Measurements from ENCODE around the gene KDM4B.

Gene KDM4B

DNA sequence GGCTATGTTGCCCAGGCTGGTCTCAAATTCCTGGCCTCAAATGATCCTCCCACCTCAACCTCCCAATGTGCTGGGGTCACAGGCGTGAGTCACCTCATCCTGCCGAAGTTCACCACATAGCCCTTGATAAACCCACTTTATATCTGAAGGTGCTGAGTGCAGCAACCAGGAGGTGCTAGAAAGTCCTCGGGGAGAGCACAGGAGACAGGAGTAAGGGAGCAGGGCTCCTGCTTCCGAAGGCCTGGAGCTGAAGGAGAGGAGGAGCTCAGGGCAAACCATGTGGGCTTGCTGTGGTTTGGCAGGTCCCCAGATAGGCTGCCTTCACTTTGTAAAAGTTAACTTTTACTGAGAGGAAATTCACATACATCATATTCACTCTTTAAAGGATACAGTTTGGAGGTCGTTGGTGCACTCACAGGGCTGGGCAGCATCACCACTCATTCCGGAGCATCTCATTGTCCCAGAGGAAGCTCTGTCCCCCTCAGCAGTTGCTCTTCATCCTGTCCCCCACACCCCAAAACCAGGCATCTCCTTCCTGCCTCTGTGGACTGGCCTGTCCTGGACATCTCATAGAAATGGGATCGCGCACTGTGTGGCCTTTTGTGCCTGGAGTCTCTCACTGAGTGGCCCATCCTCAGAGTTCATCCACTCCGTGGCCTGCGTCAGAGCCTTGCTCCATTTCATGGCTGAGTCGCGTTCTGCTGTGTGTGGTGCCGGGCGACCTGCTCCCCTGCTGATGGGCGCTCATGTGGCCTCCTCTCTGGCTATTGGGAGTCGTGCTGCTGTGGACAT, 49.5 kb downstream of the KDM4B start:
- CTCF ChIA-PET, result no interaction called here
- POLR2A ChIA-PET, result no interaction called here
- TF ChIP-seq TARDBP (IDR thresholded peaks at IDR 0.05) (no peak), BHLHE40 (IDR thresholded peaks at IDR 0.05; ENCODE audit: borderline replicate concordance) (no peak), ELF4 (IDR thresholded peaks at IDR 0.05) (no peak), FOXA1 (IDR thresholded peaks at IDR 0.05) (no peak), ARNT (IDR thresholded peaks at IDR 0.05) (no peak), NFRKB (IDR thresholded peaks at IDR 0.05) (no peak), FOXM1 (IDR thresholded peaks at IDR 0.05; ENCODE audit: borderline replicate concordance) (no peak)
- TF ChIP-seq, protein P1, sequence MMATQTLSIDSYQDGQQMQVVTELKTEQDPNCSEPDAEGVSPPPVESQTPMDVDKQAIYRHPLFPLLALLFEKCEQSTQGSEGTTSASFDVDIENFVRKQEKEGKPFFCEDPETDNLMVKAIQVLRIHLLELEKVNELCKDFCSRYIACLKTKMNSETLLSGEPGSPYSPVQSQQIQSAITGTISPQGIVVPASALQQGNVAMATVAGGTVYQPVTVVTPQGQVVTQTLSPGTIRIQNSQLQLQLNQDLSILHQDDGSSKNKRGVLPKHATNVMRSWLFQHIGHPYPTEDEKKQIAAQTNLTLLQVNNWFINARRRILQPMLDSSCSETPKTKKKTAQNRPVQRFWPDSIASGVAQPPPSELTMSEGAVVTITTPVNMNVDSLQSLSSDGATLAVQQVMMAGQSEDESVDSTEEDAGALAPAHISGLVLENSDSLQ (IDR thresholded peaks at IDR 0.05), result no peak

DNA sequence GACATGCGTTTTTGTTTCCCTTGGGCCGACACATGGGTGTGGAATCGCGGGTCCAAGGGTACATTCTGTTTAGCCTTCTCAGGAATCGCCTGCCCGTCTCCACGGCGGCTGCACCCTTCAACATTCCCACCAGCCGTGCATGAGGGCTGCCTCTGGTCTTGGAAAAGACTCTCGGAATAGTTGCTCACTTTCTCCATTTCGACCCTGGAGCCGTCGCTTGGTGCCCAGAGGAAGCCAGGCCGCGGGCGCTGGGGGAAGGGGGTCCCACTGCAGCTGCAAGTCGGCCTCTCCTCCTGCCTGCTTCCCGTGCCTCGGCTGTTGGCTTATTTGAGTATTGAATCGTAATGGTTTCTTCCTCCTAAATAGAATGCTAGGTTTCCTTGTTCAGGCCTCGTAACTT, 51.5 kb downstream of the KDM4B start:
- no peak for TF ChIP-seq SUZ12 (IDR thresholded peaks at IDR 0.05)
- TF ChIP-seq ARNT (IDR thresholded peaks at IDR 0.05), result no peak
- no peak for TF ChIP-seq L3MBTL2 (conservative IDR thresholded peaks at IDR 0.05)
- TF ChIP-seq CTBP1 (IDR thresholded peaks at IDR 0.05; ENCODE audit: borderline replicate concordance), result no peak
- TF ChIP-seq FOXK2 (IDR thresholded peaks at IDR 0.05), result no peak
- DNase-seq (ENCODE audit: extremely low spot score), result no peak
- ChIA-PET POLR2A (no interaction called here), CTCF (interaction anchor here (0.7 kb wide), 1 partner anchor 19 kb away, joined by 3 read pairs; no protein-coding TSS in a partner anchor)

More for the DNA sequence above, 49.5 kb downstream of the KDM4B start:
- DNase-seq (ENCODE audit: extremely low spot score), result no peak

DNA sequence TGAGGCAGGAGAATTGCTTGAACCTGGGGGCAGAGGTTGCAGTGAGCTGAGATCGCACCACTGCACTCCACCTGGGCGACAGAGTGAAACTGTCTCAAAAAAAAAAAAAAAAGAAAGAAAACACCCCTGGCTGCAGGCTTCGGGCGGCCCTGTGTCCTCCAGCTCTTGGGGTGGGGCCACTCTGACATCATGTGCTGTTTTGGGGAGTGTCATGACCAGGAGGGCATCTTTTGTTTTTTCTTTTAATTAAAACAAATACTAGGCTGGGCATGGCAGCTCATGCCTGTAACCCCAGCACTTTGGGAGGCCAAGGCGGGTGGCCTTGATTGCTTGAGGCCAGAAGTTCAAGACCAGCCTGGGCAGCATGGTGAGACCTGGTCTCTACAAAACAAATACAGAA, 52.1 kb downstream of the KDM4B start:
- ChIA-PET CTCF (interaction anchor here (0.7 kb wide), 2 partner anchors 18 to 110 kb away, joined by 3 to 4 read pairs; no protein-coding TSS in a partner anchor), POLR2A (no interaction called here)
- TF ChIP-seq SP1 (IDR thresholded peaks at IDR 0.05) (no peak), ELF4 (IDR thresholded peaks at IDR 0.05) (no peak), FOXM1 (IDR thresholded peaks at IDR 0.05; ENCODE audit: borderline replicate concordance) (no peak), TARDBP (IDR thresholded peaks at IDR 0.05) (no peak), L3MBTL2 (conservative IDR thresholded peaks at IDR 0.05) (no peak), LEF1 (IDR thresholded peaks at IDR 0.05; ENCODE audit: borderline replicate concordance) (no peak), BHLHE40 (IDR thresholded peaks at IDR 0.05; ENCODE audit: borderline replicate concordance) (no peak), HDGF (IDR thresholded peaks at IDR 0.05; ENCODE audit: borderline replicate concordance) (no peak), NFRKB (IDR thresholded peaks at IDR 0.05) (no peak), SUZ12 (IDR thresholded peaks at IDR 0.05) (no peak), ZNF384 (IDR thresholded peaks at IDR 0.05) (no peak), ARNT (IDR thresholded peaks at IDR 0.05) (no peak), FOXA1 (IDR thresholded peaks at IDR 0.05) (no peak), FOXK2 (IDR thresholded peaks at IDR 0.05) (no peak), CTBP1 (IDR thresholded peaks at IDR 0.05; ENCODE audit: borderline replicate concordance) (no peak)
- TF ChIP-seq, protein P1 (IDR thresholded peaks at IDR 0.05), result no peak
- DNase-seq (ENCODE audit: extremely low spot score), result no peak

DNA sequence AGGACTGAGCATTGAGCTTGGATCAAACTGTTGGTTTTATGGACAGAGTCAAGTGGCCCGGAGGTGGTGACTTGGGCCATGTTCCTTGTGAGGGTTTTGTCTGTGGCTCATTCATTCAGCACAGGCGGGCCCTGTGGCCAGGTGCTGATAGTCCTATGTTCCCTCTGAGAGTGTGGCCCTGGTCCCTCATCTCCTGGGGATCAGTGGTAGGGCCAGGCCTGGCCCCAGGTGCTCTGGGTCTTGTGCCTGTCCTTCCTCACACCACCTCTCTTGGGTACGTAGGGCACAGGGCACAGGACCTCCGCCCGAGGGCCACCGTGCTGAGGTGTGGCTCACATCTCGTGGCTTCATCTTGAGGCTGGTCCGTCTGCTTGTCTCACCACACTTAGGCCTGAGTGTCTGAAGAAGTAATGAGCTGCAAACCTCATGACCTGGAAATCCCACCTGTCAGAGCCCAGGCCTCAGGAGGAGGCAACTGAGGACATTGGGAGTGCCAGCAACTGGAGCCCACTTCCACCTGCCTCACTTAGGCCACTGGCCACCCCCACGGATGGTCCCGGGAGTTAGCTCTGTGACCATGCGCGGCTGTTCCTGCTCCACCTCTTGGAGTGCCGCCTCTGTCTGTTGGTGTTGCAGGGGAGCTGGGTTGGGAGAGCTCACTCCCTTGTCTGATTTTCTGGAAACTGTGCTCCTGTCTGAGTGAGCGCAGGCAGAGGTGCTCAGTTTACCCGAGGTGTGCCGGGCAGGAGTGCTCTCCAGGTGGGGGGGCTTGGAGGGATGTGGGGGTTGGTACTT, 53.4 kb downstream of the KDM4B start:
- ChIA-PET CTCF (no interaction called here), POLR2A (no interaction called here)
- DNase-seq (ENCODE audit: extremely low spot score), result no peak
- TF ChIP-seq L3MBTL2 (conservative IDR thresholded peaks at IDR 0.05) (no peak), TARDBP (IDR thresholded peaks at IDR 0.05) (no peak), ARNT (IDR thresholded peaks at IDR 0.05) (no peak), ZNF384 (IDR thresholded peaks at IDR 0.05) (no peak), HDGF (IDR thresholded peaks at IDR 0.05; ENCODE audit: borderline replicate concordance) (no peak), BHLHE40 (IDR thresholded peaks at IDR 0.05; ENCODE audit: borderline replicate concordance) (no peak), SP1 (IDR thresholded peaks at IDR 0.05) (no peak)
- TF ChIP-seq, protein P1 (IDR thresholded peaks at IDR 0.05), result no peak

DNA sequence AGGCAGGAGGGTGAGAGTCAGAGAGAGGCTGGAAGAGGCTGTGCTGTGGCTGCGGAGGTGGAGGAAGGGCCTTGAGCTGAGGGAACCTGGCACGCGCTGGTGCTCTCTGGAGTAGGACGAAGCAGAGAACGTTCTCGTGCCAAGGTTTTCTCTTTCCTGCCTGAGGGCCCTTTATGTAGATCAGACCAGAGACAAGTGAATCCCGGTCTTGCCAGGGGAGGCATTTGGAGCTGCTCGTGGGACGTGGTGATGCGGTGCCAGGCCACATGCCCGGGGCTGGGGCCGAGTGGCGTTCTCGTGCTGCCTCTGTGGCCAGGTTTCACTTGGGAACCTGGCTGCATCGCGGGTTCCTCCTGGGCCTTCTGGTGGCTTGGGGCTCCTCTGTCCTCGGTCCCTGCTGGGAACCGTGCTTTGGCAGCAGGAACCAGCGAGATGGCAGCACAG, 54.2 kb downstream of the KDM4B start:
- TF ChIP-seq HDGF (IDR thresholded peaks at IDR 0.05; ENCODE audit: borderline replicate concordance) (no peak), ELF4 (IDR thresholded peaks at IDR 0.05) (no peak), ZNF384 (IDR thresholded peaks at IDR 0.05) (no peak), SP1 (IDR thresholded peaks at IDR 0.05) (no peak), ARNT (IDR thresholded peaks at IDR 0.05) (no peak), BHLHE40 (IDR thresholded peaks at IDR 0.05; ENCODE audit: borderline replicate concordance) (no peak), TARDBP (IDR thresholded peaks at IDR 0.05) (no peak), L3MBTL2 (conservative IDR thresholded peaks at IDR 0.05) (no peak), SUZ12 (IDR thresholded peaks at IDR 0.05) (no peak), LEF1 (IDR thresholded peaks at IDR 0.05; ENCODE audit: borderline replicate concordance) (no peak), FOXA1 (IDR thresholded peaks at IDR 0.05) (no peak), CTBP1 (IDR thresholded peaks at IDR 0.05; ENCODE audit: borderline replicate concordance) (no peak), NFRKB (IDR thresholded peaks at IDR 0.05) (no peak), FOXM1 (IDR thresholded peaks at IDR 0.05; ENCODE audit: borderline replicate concordance) (no peak), FOXK2 (IDR thresholded peaks at IDR 0.05) (no peak)
- TF ChIP-seq, protein P1 (IDR thresholded peaks at IDR 0.05), result no peak
- no peak for DNase-seq (ENCODE audit: extremely low spot score)
- POLR2A ChIA-PET, result no interaction called here
- CTCF ChIA-PET, result no interaction called here
